ENCODE results near the gene HTRA3.

GRCh38 chr4:8237256-8237989 lies 32.1 kb upstream of the HTRA3 start:
- TF ChIP-seq CTCF (conservative IDR thresholded peaks at IDR 0.05; ENCODE audit: low read length) (no peak), EZH2phosphoT487 (IDR thresholded peaks at IDR 0.05; ENCODE audit: borderline replicate concordance, low read depth, low read length) (no peak)
